ENCODE measurements around the gene OTOP3. TPM values are rescaled to one million over a fixed set of nuclear protein-coding genes. Genes with fewer than 3 reads are reported as not detected.
A peak's percentile ranks its signal among the peaks of the same experiment; 100 is the strongest.

The OTOP3 gene
- total RNA-seq, 1 experiment from 2014 or later: not detected

- no peak; the same call in 1 of the 2 replicates for ATAC-seq
These were observed 8.3 kb downstream of the OTOP3 start for GRCh38 chr17:74943808-74944522.

GRCh38 chr17:74945543-74945942, 9.8 kb downstream of the OTOP3 start:
- Mint-ChIP-seq H3K4me3 (no peak overlapping the region), H3K27me3 (ENCODE audit: low read depth) (peaks cover 10% of the 10 kb centered on the region), H3K36me3 (no peaks in the 10 kb centered on the region), H3K27ac (no peak overlapping the region), H3K9me3 (no peaks in the 10 kb centered on the region), H3K4me1 (peaks cover 19% of the 10 kb centered on the region)
- no peak for DNase-seq (ENCODE audit: low spot score)
- TF ChIP-seq RELA (CRISPR knock-in tag; IDR thresholded peaks at IDR 0.05; ENCODE audit: borderline replicate concordance) (no peak), FOXJ3 (CRISPR knock-in tag; IDR thresholded peaks at IDR 0.05; ENCODE audit: borderline replicate concordance) (no peak), PRRX2 (CRISPR knock-in tag; IDR thresholded peaks at IDR 0.05) (no peak), E2F4 (CRISPR knock-in tag; IDR thresholded peaks at IDR 0.05; ENCODE audit: borderline replicate concordance, low read depth) (no peak), ZSCAN18 (CRISPR knock-in tag; IDR thresholded peaks at IDR 0.05) (no peak), ZNF263 (CRISPR knock-in tag; IDR thresholded peaks at IDR 0.05; ENCODE audit: low read depth) (no peak), TCF7 (CRISPR knock-in tag; IDR thresholded peaks at IDR 0.05; ENCODE audit: low read depth) (no peak), ZNF219 (CRISPR knock-in tag; IDR thresholded peaks at IDR 0.05; ENCODE audit: borderline replicate concordance) (no peak), MAX (CRISPR knock-in tag; IDR thresholded peaks at IDR 0.05) (no peak), ZNF512 (CRISPR knock-in tag; IDR thresholded peaks at IDR 0.05; ENCODE audit: borderline replicate concordance) (no peak), ZNF416 (CRISPR knock-in tag; IDR thresholded peaks at IDR 0.05) (no peak), GABPB1 (CRISPR knock-in tag; IDR thresholded peaks at IDR 0.05) (no peak), NFATC4 (CRISPR knock-in tag; IDR thresholded peaks at IDR 0.05) (no peak), IRF1 (CRISPR knock-in tag; IDR thresholded peaks at IDR 0.05) (no peak), USF2 (CRISPR knock-in tag; IDR thresholded peaks at IDR 0.05) (no peak)
- ChIA-PET POLR2A (no interaction called here), CTCF (interaction anchor here (1.0 to 5.9 kb wide), 4 partner anchors 12 to 26 kb away, joined by 3 to 56 read pairs (median 4); partner anchors contain the start of gene OTOP2)
- ATAC-seq: no peak

More at GRCh38 chr17:74943808-74944522, 8.3 kb downstream of the OTOP3 start:
- no peaks in the 10 kb centered on the region for H3K9me3 Mint-ChIP-seq
- peaks cover 15% of the 10 kb centered on the region for H3K27me3 Mint-ChIP-seq (ENCODE audit: low read depth)
- H3K36me3 Mint-ChIP-seq: no peaks in the 10 kb centered on the region
- DNase-seq (ENCODE audit: low spot score): peak; percentile 46
- H3K4me3 Mint-ChIP-seq: no peak overlapping the region
- ChIA-PET CTCF (interaction anchor here (1.1 to 5.9 kb wide), 5 partner anchors 14 to 153 kb away, joined by 3 to 56 read pairs (median 3); no protein-coding TSS in a partner anchor), POLR2A (interaction anchor here (0.6 kb wide), 1 partner anchor 827 kb away, joined by 5 read pairs; no protein-coding TSS in a partner anchor)
- TF ChIP-seq ZNF423 (CRISPR knock-in tag; IDR thresholded peaks at IDR 0.05) (peak; percentile 14; the same call in 1 of the 2 replicates), FOXP4 (CRISPR knock-in tag; IDR thresholded peaks at IDR 0.05) (no peak)
- no peak overlapping the region; the same call in 1 of the 2 replicates for H3K27ac Mint-ChIP-seq
- peaks cover 17% of the 10 kb centered on the region for H3K4me1 Mint-ChIP-seq
